RPMI8226 (cell line): Measurements from ENCODE around the gene TNKS1BP1.
"Not testable (repeated sequence)": the region's sequence is repeated elsewhere in the genome, so short reads cannot be mapped to it uniquely, and the experiment has no call there.

ENCODE experiments used
- DNase-seq: peaks from one replicate; pipeline ENCODE4 v3.0.0-alpha.2; 2015

The TNKS1BP1 gene

DNA sequence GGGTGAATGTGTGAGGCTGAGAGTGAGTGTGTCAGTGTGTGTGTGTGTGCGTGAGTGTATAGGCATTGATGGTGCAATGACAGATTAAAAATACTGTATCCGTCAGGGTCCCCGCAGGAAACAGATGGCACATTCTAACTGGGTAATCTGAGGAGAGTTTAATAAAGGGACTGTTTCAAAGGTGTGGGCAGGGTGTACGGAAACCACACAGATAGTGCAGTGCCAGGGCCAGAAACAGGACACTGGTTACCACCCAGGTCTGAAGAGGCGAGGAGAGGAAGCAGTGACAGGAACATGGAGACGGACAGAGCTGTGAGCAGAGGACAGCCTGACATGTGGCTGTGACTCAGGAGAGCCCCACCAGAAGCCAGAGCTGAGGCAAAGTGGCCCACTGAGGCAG, 29.9 kb upstream of the TNKS1BP1 start:
- no peak for DNase-seq

DNA sequence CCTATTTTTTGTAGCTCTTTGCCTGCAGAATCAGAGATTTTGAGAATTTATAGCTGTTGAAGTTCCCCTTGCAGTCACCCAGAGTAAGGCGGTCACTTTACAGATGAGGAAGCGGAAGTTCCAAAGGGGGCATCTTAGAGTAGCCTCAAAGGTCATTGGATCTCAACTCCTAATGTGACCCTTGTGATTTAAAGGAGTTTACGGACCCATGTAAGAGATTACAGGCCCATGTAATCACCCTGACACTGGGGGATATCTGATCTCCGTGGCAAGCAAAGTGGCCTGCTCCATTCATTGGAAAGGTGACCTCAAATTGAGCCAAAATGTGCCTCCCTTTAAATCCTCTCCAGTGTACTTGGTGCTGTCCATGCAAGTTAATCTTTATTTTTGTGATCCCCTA, 29.1 kb upstream of the TNKS1BP1 start:
- DNase-seq: no peak

DNA sequence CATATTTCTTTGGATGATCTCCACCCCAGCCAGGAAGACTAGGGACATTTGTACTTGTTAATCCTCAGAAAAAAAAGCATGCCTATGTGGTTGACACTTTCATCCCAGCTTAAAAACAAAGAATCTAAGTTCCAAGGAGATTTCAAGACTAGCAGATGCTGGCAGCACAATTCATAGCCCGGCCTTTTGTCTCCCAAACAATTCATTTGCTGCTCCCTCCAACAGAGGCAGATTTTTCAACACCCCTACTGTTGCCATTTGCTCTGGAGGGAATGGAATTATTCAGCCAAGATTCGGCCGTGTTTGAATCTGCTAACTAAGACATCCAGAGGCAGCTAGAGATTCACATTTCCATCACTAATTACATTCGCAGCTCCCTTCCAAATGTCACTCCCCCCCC, 28.7 kb upstream of the TNKS1BP1 start:
- no peak for DNase-seq

DNA sequence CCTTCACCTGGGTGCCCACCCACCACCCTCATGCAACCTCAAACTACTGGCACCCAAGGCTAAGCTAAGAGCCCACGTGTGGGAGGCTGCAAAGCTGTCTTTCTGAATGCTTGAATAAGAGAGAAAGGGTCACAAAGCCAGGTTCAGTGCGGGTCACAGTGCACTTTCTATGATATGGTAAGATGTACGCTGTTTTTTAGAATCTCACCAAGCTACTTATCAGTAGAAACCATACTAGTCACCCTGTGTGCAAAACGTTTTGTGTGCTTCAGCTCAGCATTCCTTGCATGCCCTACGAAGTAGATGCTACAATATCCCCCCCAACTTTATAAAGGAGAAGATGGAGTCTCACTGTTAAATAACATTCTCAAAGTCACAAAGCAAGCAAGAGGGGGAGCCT, 28.3 kb upstream of the TNKS1BP1 start:
- no peak for DNase-seq

DNA sequence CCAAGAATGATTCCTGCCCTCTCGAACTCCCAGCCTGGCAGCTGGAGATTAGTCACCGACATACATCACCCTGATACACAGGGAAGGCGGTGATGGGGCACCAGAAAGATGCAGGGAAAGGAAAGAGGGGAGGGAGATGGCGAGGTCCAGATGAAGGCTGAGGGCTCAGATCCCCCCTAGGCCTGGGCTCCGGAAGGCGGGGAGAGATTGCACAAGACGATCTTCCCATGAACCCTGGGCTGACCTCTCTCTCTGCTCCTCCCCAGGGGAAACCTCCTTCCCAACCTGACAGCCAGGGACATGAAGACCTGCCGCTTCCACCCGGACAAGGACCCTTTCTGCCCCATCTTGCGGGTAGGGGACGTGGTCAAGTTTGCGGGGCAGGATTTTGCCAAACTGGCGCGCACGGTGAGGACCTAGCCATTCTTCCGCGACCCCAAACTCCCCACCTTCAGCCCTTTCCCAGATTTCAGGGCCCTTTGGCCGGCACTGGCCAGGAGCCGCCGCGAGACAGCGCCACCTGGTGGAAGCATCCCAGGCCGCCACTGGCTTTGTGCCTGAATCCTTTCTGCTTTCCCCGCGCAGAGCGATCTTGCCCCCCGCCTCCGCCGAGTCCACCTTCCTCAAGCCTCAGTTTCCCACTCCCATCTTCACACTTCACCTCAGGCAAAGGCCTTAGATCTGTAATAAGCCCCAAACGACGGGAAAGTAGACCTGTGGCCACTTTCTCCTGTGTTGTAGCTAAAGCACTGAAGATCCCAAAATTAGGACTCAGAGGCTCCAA, 24.9 kb upstream of the TNKS1BP1 start:
- peak; percentile 72 for DNase-seq

DNA sequence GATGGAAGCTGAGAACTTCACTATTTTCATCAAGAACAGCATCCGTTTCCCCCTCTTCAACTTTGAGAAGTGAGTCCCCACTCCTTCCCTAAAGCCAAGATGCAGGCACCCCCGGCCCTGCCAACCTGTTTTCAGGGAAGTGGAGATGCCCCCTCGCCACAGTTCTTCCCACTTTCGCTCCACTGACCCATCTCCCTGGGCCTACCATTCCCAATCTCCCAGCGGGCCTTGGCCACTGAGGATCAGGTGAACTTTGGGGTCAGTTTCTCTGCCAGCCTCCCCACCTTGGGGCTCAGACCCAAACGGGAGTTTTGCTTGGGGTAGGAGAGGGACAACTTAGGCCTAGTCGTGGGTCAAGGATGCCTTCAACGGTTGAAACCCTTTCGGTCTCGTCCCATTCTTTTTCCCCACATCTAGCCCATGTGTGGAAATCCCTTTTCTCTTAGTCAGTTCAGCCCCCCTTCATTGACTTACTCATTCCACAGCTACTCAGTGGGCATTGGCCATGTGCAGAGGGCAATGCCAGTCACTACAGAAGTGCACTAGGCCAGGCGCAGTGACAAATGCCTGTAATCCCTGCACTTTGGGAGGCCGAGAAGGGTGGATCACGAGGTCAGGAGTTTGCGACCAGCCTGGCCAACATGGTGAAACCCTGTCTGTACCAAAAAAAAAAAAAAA, 24.0 kb upstream of the TNKS1BP1 start:
- DNase-seq: no peak

DNA sequence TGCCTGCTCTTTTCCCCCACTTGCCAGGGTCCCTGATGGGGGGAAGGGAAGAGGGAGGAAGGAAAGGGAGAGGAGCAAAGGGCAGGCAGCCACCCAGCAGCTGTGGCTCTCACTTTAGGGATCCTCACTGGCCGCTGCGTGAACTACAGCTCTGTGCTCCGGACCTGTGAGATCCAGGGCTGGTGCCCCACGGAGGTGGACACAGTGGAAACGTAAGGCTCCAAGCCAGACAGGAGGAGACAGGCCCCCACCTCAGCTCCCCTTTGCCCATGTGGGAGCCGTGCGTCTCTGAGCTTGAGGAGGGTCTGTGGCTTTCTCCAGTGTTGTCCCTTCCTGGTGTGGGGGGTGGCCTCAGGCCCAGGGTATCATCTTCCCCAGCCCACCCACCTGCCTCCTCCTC, 23.3 kb upstream of the TNKS1BP1 start:
- no peak for DNase-seq

DNA sequence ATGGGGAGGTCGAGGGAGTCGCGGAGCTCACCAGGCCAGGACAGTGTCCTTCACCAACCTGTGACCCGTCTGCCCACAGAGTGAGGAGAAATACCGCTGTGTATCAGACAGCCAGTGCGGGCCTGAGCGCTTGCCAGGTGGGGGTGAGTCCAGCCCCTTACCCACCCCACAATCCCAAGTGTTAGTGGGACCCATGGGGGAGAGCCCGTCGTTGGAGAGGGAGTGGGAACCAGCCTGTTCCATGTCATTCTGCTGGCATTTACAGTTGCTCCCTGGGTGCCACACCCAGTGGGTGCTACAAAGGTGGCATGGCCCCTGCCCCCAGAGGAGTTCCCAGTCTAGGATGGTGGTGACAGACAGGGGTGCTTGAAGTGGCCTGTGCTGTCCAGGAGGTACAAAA, 22.6 kb upstream of the TNKS1BP1 start:
- DNase-seq: no peak

DNA sequence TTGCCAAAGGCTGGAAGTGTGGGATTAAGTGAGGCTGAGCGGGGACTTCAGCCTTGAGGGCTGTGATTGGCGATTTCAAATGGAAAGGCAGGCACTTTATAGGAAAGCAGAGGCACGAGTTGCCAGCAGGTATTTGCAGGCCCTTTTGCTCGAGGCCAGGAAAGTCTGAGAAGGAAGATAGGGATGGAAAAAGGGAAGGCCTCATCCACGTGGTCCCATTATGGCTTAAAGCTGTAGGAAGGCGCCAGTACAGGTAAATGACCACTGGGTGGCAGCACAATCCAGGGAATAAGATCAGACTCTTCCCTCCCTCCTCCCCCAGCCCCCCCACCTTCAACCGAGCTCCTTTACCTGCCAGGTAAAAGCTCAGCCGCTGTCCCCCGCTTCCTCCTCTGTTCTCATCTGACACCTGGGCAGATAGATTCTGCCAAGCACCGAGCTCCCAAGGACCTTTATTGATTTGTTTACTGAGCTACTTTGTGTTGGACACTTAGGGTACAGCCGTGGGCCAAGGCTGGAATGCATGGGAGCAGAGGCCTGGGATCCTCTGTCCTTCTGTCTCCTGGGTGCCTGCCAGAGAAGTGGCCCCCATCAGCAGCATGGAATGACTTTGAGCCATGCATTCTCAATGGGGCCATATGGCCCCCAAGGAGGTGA, 20.9 kb upstream of the TNKS1BP1 start:
- peak; percentile 85 for DNase-seq

DNA sequence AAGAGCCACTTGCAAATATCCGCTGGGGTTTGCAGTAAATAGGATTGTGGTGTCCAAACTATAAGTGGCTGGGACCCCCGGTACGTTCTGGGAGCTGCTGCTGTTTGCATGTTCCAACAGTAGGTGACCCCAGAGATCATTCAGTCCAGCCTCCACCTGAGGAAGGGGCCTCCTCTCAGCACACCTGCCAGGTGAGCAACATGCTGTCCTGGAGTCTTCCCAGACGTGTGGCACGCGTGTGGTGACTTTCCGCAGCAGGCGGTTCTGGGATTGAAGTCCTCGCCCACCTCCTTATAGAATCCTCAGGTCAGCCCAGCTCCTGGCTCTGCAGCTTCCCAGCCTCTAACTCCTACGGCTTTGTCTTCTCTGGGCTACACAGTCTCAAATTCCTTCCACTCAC, 20.1 kb upstream of the TNKS1BP1 start:
- DNase-seq: no peak

DNA sequence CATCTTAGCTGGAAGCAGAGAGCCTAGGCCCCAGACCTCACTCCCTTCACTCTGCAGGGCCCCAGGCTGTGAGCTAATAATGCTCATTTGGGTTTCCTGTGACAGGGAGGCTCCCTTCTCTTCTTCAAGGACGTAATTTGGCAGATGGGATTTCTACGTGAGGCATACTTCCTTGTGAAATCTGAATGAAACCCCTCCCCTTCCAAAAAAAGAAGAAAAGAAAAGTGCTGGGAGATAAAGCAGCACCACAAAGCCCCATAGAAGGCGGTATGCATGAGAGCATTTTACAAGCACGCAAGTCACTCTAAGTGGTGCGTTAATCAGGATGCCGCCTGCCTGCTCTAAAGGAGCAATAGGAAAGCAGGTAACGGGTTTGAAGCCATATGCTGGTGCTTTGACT, 19.1 kb upstream of the TNKS1BP1 start:
- DNase-seq: no peak

DNA sequence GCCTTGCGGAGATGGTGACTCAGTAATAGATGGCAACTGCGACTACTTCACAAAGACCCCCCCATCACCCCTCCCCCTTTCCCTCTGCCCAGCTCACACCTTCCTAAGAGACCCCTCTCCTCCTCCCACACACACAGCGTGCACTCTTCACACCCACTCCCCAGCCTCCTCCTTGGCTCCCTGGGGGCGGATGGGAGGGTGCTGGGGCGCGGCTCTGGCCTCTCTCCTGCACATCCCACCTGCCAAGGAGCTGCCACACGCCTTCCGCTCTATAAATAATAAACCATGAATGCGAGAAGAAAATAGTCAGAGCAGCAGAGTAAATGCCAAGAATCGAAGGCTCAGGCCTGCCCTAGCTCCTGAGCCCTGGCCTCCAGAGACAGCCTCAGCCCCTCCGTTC, 17.9 kb upstream of the TNKS1BP1 start:
- DNase-seq: no peak

DNA sequence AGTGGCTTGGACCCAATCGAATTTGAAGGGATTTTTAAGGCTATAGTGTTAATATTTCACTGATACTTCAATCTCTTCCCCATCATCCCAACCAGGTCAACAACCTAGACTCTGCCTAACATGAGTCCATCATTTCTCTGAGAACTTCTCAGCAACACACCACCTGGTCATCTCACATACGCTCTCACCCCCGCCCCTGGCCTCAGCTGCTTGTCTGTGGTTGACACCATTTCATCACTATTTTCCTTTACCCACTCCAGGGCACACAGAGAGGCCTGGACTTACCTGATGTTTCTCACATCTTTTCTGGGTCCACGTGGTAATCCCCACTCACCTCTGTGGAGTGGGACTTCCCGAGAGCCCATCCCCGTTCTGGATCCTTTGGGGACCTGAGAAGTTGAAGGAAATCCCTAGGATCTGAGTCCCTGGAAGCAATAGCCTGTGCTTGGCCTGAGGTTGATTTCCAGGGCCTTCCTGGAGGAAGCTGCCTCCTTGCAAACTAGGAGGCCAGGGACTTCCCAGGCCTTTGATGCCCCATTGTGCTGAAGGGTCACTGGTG, 16.6 kb upstream of the TNKS1BP1 start:
- DNase-seq: no peak

DNA sequence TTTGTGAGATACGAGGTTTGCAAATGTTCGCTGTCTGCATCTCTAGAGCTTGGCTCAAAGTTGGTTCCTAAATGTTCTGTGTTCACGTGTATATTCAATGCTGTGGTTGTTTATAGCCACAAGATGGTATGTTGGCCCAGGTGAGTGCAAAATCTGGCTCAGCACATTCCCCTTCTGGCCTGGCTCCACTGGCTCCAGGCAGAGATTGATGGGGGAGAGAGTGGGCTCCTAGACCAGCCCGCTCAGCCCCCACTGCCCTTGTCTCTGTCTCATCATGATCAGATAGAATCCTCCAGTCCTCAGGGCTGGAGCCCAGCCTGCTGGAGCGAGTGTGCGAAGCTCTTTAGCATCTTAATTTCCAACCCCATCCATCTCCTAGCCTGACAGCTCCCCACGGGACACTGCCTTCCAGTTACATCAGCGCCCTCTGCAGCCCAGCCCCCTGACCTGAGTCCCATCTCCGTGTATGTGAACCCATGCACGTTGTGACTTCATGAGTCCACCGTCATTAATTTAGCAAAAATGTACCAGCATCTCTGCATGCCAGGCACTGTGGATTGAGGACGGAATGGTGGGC, 15.4 kb upstream of the TNKS1BP1 start:
- DNase-seq: peak; percentile 52

DNA sequence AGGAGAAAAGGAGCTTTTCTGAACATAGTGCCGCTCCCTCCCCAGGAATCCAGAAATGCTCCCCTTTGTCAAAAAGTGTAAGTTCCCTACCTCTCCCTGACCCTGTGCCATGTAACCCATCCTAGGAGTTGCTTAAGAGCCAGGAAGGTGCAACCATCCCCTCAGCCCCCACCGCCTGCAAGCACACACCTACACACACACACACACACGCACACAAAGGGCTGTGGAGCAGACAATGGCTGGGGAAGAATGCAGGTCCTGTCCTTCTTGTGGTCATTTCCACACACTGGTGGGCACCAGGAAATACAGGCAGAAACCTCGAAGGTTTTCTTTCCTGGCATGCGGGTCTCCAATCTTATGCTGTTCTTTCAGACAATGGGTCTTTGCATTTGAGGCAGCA, 14.6 kb upstream of the TNKS1BP1 start:
- DNase-seq: no peak

DNA sequence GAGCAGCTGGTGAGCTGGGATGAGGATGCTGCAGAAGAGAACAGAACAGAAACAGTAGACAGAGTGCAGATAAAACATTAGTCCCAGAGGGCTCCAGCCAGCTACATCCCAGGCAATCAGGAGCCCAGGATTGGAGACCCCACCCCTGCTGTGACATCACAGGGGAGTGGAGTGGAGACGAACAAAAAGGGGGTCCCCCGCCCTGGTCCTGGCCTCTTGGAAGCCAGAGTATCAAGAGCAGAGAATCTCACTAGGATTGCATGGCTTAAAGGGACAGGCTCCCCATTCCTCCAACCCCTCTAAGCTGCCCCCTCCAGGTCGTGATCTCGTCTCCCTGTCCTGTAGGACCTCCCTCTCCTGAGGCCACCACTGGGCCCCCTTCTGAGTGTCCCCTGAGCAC, 13.4 kb upstream of the TNKS1BP1 start, which contains the start of gene P2RX3:
TSS of gene P2RX3 (plus strand) at position 211 of the 400 bp plus-strand sequence. CDS start 199 bp downstream, outside the sequence.
- DNase-seq: no peak

DNA sequence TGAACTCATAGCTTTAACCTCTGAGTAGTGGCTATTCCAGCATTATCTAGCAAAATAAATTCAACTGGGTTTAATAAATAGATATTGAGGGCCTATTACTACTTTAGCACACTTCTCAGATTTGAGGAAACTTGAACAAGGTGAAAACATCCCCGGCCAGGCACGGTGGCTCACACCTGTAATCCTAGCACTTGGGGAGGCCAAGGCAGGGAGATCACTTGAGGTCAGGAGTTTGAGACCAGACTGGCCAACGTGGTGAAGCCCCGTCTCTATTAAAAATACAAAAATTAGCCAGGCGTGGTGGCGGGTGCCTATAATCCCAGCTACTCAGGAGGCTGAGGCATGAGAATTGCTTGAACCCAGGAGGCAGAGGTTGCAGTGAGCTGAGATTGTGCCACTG, 12.1 kb upstream of the TNKS1BP1 start:
- DNase-seq: not testable (repeated sequence)

DNA sequence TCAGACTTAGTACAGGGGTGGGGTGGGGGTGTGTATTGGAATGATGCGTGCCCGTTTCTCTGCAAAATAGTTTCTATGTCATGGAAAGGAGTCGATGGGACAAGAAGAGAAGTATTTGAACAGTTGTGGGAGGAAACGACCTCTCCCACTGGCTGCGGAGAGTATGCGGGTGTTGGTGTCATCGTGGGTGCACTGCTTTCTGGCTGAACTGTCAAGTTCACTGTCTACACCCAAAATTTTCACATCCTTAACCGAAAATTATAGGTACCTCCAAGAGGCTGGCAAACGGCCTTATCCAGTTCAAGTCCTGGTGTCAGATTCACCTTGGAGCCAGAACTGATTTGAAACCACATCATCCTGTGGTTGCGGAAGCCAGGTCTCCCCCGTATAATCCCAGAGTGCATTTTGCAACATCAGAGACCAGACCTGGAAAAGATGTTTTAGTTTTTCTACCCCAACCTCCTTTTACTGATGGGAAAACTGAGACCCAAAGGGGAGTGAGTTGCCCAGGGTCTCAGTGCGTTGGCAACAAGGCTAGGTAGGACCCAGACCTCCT, 11.4 kb upstream of the TNKS1BP1 start:
- no peak for DNase-seq

DNA sequence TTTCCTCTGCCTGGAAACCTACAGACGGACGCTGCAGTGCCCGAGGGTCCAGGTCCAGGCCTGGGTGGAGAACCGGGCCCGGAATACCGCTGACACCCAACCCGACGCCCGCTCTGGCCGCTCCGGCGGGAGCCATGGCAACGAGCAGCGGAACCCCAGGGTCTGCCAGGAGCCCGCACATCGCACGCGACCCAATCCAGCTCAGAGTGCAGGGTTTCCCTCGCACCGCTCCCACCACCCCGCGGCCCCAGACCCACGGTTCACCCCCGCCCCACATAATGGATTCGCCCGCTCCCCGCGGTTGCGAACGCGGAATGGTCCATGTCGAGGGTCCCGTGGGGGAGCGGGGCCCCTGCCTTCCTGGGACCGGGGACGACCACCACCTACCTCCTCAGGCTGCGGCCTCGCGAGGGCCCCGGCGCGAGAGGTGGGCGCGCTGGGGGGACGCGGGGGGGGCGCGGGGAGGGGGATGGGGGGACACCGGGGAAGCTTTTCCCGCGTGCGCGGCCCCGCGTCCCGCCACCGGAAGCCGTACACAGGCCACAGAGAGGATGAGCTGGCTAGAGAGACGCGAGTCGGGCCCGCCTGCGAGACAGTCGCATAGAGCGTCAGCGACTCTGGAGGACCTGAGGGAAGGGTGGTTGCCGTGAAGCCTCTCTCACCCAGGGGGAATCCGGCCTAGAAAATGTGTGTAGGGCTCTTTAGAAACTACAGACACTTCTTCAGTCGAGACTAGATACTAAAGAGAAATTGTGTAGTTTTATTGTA, 10.8 kb upstream of the TNKS1BP1 start, which contains the start of gene SSRP1:
TSS of gene SSRP1 (minus strand) at position 550 of the 768 bp plus-strand sequence. CDS start 771 bp downstream, outside the sequence.
- peak; percentile 96 for DNase-seq

DNA sequence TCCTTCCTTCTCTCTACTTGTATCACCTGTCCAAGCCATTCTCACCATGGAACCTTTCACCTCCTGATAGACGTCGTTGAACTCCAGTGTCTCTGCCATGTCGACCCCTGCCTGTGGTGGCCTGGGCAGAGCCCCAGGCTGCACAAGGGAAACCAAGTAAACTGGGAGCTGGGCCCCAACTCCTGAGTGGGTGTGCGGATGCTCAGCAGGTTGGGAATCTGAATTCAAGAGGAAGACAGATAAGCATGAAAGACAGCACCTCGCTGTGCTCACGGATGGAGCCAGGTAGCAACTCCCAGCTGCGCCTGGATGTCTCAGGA, 10.2 kb upstream of the TNKS1BP1 start:
- DNase-seq: no peak

DNA sequence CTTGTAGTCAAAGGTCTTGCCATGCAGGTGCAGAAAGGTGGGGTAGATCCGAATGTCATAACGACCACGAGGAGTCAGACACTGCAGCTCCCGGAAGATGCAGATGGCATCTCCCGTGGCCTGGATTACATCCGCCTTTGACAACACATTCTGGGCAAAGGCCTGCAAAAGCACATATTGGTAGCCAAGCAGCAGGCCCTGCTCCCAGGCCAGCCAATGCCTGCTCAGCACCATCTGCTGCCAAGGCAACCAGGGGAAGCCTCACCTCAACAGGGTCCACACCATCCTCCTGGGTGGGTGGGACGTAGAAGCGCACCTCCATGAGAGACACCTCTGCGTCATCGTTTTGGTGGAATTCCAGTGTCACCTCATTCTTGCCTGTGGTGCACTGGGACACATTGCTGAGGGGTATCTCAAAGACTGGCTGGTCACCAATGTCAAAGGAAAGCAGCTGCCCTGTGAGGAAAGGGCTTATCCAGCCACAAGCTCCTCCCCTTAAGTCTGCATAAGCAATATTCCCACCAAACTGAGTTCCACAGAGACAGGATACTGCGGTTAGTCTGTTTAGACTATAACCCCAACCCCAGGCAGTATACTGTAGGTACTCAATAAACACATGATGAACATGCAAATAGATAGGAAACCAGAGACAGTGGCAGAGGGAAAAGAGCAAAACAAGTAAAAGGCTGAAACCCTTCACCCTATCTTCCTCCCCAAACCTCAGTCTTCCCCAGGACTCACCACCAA, 8.1 kb upstream of the TNKS1BP1 start:
- no peak for DNase-seq
